Skeletal muscle cell (primary cell): ENCODE data around the gene DOCK2.

Experiments used
- DNase-seq: peaks from one replicate; pipeline ENCODE4 v3.0.0-alpha.2; 2010; ENCODE audit warnings: low read depth
- H3K4me3 ChIP-seq: 2 replicates; pipeline ENCODE4 v1.5.1; 2011; ENCODE audit warnings: low read depth, mild to moderate bottlenecking, control low read depth, low read length, moderate library complexity

DOCK2 gene

GRCh38 chr5:169906745-169907649 is 269.9 kb downstream of the DOCK2 start:
- no peak for DNase-seq
- H3K4me3 ChIP-seq: no peak overlapping the region

- DNase-seq: no peak
- no peak overlapping the region for H3K4me3 ChIP-seq
Observed at GRCh38 chr5:169908864-169909263, 271.8 kb downstream of the DOCK2 start.

GRCh38 chr5:169909945-169910344 is 272.9 kb downstream of the DOCK2 start:
- H3K4me3 ChIP-seq: no peak overlapping the region
- DNase-seq: no peak

- no peak overlapping the region for H3K4me3 ChIP-seq
- DNase-seq: no peak
Observed at GRCh38 chr5:169910393-169910792, 273.3 kb downstream of the DOCK2 start.

GRCh38 chr5:169911448-169912212 is 274.6 kb downstream of the DOCK2 start:
- DNase-seq: no peak
- no peak overlapping the region for H3K4me3 ChIP-seq

GRCh38 chr5:169913479-169913878 is 276.4 kb downstream of the DOCK2 start:
- no peak for DNase-seq
- H3K4me3 ChIP-seq: no peak overlapping the region

GRCh38 chr5:169914766-169915165 is 277.7 kb downstream of the DOCK2 start:
- H3K4me3 ChIP-seq: no peak overlapping the region
- DNase-seq: peak; percentile 79

- H3K4me3 ChIP-seq: no peak overlapping the region
- no peak for DNase-seq
Observed at GRCh38 chr5:169917500-169917899, 280.4 kb downstream of the DOCK2 start.

- no peak overlapping the region for H3K4me3 ChIP-seq
- no peak for DNase-seq
Observed at GRCh38 chr5:169918228-169918627, 281.2 kb downstream of the DOCK2 start.

- DNase-seq: no peak
- no peak overlapping the region for H3K4me3 ChIP-seq
Observed at GRCh38 chr5:169920474-169920873, 283.4 kb downstream of the DOCK2 start.

- no peak for DNase-seq
- no peak overlapping the region for H3K4me3 ChIP-seq
Observed at GRCh38 chr5:169921384-169921783, 284.3 kb downstream of the DOCK2 start.

GRCh38 chr5:169921949-169922348 is 284.9 kb downstream of the DOCK2 start:
- no peak overlapping the region for H3K4me3 ChIP-seq
- DNase-seq: no peak

- no peak overlapping the region for H3K4me3 ChIP-seq
- no peak for DNase-seq
Observed at GRCh38 chr5:169922474-169922873, 285.4 kb downstream of the DOCK2 start.

GRCh38 chr5:169923988-169924387 is 286.9 kb downstream of the DOCK2 start:
- no peak for DNase-seq
- H3K4me3 ChIP-seq: no peak overlapping the region

GRCh38 chr5:169933127-169933526 is 296.1 kb downstream of the DOCK2 start:
- no peak overlapping the region for H3K4me3 ChIP-seq
- no peak for DNase-seq

GRCh38 chr5:169933616-169934015 is 296.5 kb downstream of the DOCK2 start:
- H3K4me3 ChIP-seq: no peak overlapping the region
- no peak for DNase-seq

GRCh38 chr5:169934990-169935389 is 297.9 kb downstream of the DOCK2 start:
- no peak for DNase-seq

GRCh38 chr5:169935762-169936161 is 298.7 kb downstream of the DOCK2 start:
- no peak for DNase-seq
- no peak overlapping the region for H3K4me3 ChIP-seq

More at GRCh38 chr5:169934990-169935389, 297.9 kb downstream of the DOCK2 start:
- no peak overlapping the region for H3K4me3 ChIP-seq

GRCh38 chr5:169938439-169938838 is 301.4 kb downstream of the DOCK2 start:
- H3K4me3 ChIP-seq: no peak overlapping the region
- DNase-seq: no peak

- DNase-seq: no peak
Observed at GRCh38 chr5:169939731-169940130, 302.7 kb downstream of the DOCK2 start.

GRCh38 chr5:169941542-169941941 is 304.5 kb downstream of the DOCK2 start:
- H3K4me3 ChIP-seq: no peak overlapping the region
- no peak for DNase-seq

More at GRCh38 chr5:169939731-169940130, 302.7 kb downstream of the DOCK2 start:
- H3K4me3 ChIP-seq: no peak overlapping the region
